Ishikawa (cell line): ENCODE data around the gene LDLRAP1.

ENCODE experiments used
- CEBPB ChIP-seq: IDR thresholded peaks from 2 replicates; pipeline ENCODE4 v1.6.1; 2012
- EP300 ChIP-seq: IDR thresholded peaks from 2 replicates; pipeline ENCODE4 v1.6.1; 2012; ENCODE audit warnings: borderline replicate concordance
- NFIC ChIP-seq: IDR thresholded peaks from 2 replicates; pipeline ENCODE4 v1.6.1; 2012
- RAD21 ChIP-seq: IDR thresholded peaks from 2 replicates; pipeline ENCODE4 v1.6.1; 2012; ENCODE audit warnings: low read depth
- REST ChIP-seq: IDR thresholded peaks from 2 replicates; pipeline ENCODE4 v1.6.1; 2012; ENCODE audit warnings: low read depth, mild to moderate bottlenecking
- TAF1 ChIP-seq: IDR thresholded peaks from 2 replicates; pipeline ENCODE4 v1.6.1; 2012; ENCODE audit warnings: low read depth, mild to moderate bottlenecking
- TEAD4 ChIP-seq: IDR thresholded peaks from 2 replicates; pipeline ENCODE4 v1.6.1; 2012
- ZBTB7A ChIP-seq: IDR thresholded peaks from 2 replicates; pipeline ENCODE4 v1.6.1; 2012; ENCODE audit warnings: low read depth
- TF ChIP-seq, protein P1 (sequence below): IDR thresholded peaks from 2 replicates; pipeline ENCODE4 v1.6.1; 2012

- no peak for TF ChIP-seq NFIC
- no peak for TF ChIP-seq TAF1
- TF ChIP-seq CEBPB = no peak
- no peak for TF ChIP-seq RAD21
- TF ChIP-seq, protein P1, sequence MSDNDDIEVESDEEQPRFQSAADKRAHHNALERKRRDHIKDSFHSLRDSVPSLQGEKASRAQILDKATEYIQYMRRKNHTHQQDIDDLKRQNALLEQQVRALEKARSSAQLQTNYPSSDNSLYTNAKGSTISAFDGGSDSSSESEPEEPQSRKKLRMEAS = no peak
- no peak for TF ChIP-seq TEAD4
- no peak for TF ChIP-seq ZBTB7A
- TF ChIP-seq REST = no peak
- TF ChIP-seq EP300 = no peak
Measured at GRCh38 chr1:25522031-25522655, 21.3 kb upstream of the LDLRAP1 start.
